Loucy (cell line): ENCODE results near the gene RING1.

Experiments
- H2AFZ ChIP-seq: fragments of 200-600 bp; sonication (generic); 2 replicates; pipeline ENCODE4 v1.6.0; 2016; ENCODE audit warnings: antibody characterized with exemption, mild to moderate bottlenecking, low read length, moderate library complexity
- H3F3A ChIP-seq: fragments of 200-600 bp; 2 replicates; pipeline ENCODE4 v1.6.0; 2016; ENCODE audit warnings: antibody characterized with exemption, low read depth, mild to moderate bottlenecking
- H3K27me3 ChIP-seq: fragments of 200-600 bp; sonication (generic); 2 replicates; pipeline ENCODE4 v1.6.1; 2014; ENCODE audit warnings: low read length, mild to moderate bottlenecking; ENCODE audit not compliant: insufficient read depth, poor library complexity, severe bottlenecking
- H3K36me3 ChIP-seq: fragments of 200-600 bp; sonication (generic); 2 replicates; pipeline ENCODE4 v1.6.1; 2016; ENCODE audit warnings: low read length; ENCODE audit not compliant: insufficient read depth
- H3K4me1 ChIP-seq: fragments of 200-600 bp; sonication (generic); 2 replicates; pipeline ENCODE4 v1.5.1; 2014; ENCODE audit warnings: low read length, mild to moderate bottlenecking; ENCODE audit not compliant: insufficient read depth, poor library complexity, severe bottlenecking
- H3K4me2 ChIP-seq: fragments of 200-600 bp; sonication (generic); 2 replicates; pipeline ENCODE4 v1.6.0; 2014; ENCODE audit warnings: antibody characterized with exemption, low read length, low read depth, mild to moderate bottlenecking; ENCODE audit not compliant: poor library complexity, severe bottlenecking
- H3K4me3 ChIP-seq: fragments of 200-600 bp; sonication (generic); 2 replicates; pipeline ENCODE4 v1.5.1; 2014; ENCODE audit warnings: low read length, mild to moderate bottlenecking, mixed read lengths; ENCODE audit not compliant: poor library complexity, severe bottlenecking
- H3K79me2 ChIP-seq: fragments of 200-600 bp; sonication (generic); 2 replicates; pipeline ENCODE4 v1.6.1; 2014; ENCODE audit warnings: low read length; ENCODE audit not compliant: insufficient read depth
- H3K9ac ChIP-seq: fragments of 200-600 bp; sonication (generic); 2 replicates; pipeline ENCODE4 v1.6.0; 2014; ENCODE audit warnings: mild to moderate bottlenecking, low read depth, low read length, moderate library complexity; ENCODE audit not compliant: poor library complexity, severe bottlenecking
- H3K9me2 ChIP-seq: fragments of 200-600 bp; sonication (generic); replicated peaks from 2 replicates; pipeline ENCODE4 v1.6.1; 2016; ENCODE audit warnings: low read depth, low read length, mixed read lengths
- H3K9me3 ChIP-seq: fragments of 200-600 bp; sonication (generic); 2 replicates; pipeline ENCODE4 v1.6.1; 2014; ENCODE audit warnings: mild to moderate bottlenecking, antibody characterized with exemption, low read length, low read depth; ENCODE audit not compliant: insufficient read depth
- H4K20me1 ChIP-seq: fragments of 200-600 bp; sonication (generic); 2 replicates; pipeline ENCODE4 v1.6.0; 2014; ENCODE audit warnings: antibody characterized with exemption, low read length, mild to moderate bottlenecking; ENCODE audit not compliant: insufficient read depth, poor library complexity, severe bottlenecking
- CTCF ChIP-seq: fragments of 200-600 bp; sonication (generic); conservative IDR thresholded peaks from 2 replicates; pipeline ENCODE4 v1.5.1; 2014; ENCODE audit warnings: mild to moderate bottlenecking, antibody characterized with exemption, low read length
- EZH2phosphoT487 ChIP-seq: fragments of 200-600 bp; IDR thresholded peaks from 2 replicates; pipeline ENCODE4 v1.6.1; 2018; ENCODE audit warnings: antibody characterized with exemption, mild to moderate bottlenecking, moderate library complexity, borderline replicate concordance

The RING1 gene

GRCh38 chr6:33252759-33253158 lies 44.5 kb downstream of the RING1 start:
- H3K4me1 ChIP-seq, result peaks cover 22% of the 10 kb centered on the region
- TF ChIP-seq CTCF (no peak), EZH2phosphoT487 (no peak)
- H3K36me3 ChIP-seq, result peaks cover 4% of the 10 kb centered on the region; the same call in 1 of the 2 replicates
- H3K9ac ChIP-seq, result no peak overlapping the region
- no peaks in the 10 kb centered on the region for H3K9me3 ChIP-seq
- H3F3A ChIP-seq, result 0 out of 2 replicates have a peak, but pooled peaks cover 2% of the 10 kb centered on the region
- H3K4me3 ChIP-seq, result no peak overlapping the region
- H3K4me2 ChIP-seq, result no peak overlapping the region
- H3K79me2 ChIP-seq, result peaks cover 13% of the 10 kb centered on the region
- H3K27me3 ChIP-seq, result no peaks in the 10 kb centered on the region
- no peaks in the 10 kb centered on the region for H3K9me2 ChIP-seq
- no peak overlapping the region for H2AFZ ChIP-seq
- no peaks in the 10 kb centered on the region for H4K20me1 ChIP-seq

GRCh38 chr6:33254591-33254990 lies 46.3 kb downstream of the RING1 start:
- H3K9me2 ChIP-seq, result no peaks in the 10 kb centered on the region
- H3F3A ChIP-seq, result 0 out of 2 replicates have a peak, but pooled peaks cover 2% of the 10 kb centered on the region
- H2AFZ ChIP-seq, result no peak overlapping the region
- no peak overlapping the region for H3K9ac ChIP-seq
- H3K79me2 ChIP-seq, result peaks cover 13% of the 10 kb centered on the region
- H3K4me3 ChIP-seq, result no peak overlapping the region
- peaks cover 4% of the 10 kb centered on the region; the same call in 1 of the 2 replicates for H3K36me3 ChIP-seq
- no peaks in the 10 kb centered on the region for H4K20me1 ChIP-seq
- no peaks in the 10 kb centered on the region for H3K9me3 ChIP-seq
- peaks cover 12% of the 10 kb centered on the region for H3K4me1 ChIP-seq
- no peak overlapping the region for H3K4me2 ChIP-seq
- TF ChIP-seq EZH2phosphoT487 (no peak), CTCF (no peak)
- H3K27me3 ChIP-seq, result no peaks in the 10 kb centered on the region

GRCh38 chr6:33259032-33259431 lies 50.7 kb downstream of the RING1 start:
- Histone ChIP-seq H3K4me2 (no peak overlapping the region), H4K20me1 (no peaks in the 10 kb centered on the region), H3K9me3 (no peaks in the 10 kb centered on the region), H3K9ac (no peak overlapping the region), H2AFZ (no peak overlapping the region), H3K4me3 (no peak overlapping the region), H3K36me3 (peaks cover 4% of the 10 kb centered on the region; the same call in 1 of the 2 replicates), H3K79me2 (no peaks in the 10 kb centered on the region), H3K4me1 (no peaks in the 10 kb centered on the region), H3K9me2 (no peaks in the 10 kb centered on the region), H3K27me3 (no peaks in the 10 kb centered on the region), H3F3A (0 out of 2 replicates have a peak, but pooled peaks cover 2% of the 10 kb centered on the region)
- no peak for TF ChIP-seq CTCF
- TF ChIP-seq EZH2phosphoT487, result no peak
